ENCODE data around the gene RAD51. TPM values are rescaled to one million over a fixed set of nuclear protein-coding genes. Genes with fewer than 3 reads are reported as not detected.
A peak's percentile ranks its signal among the peaks of the same experiment; 100 is the strongest.

The RAD51 gene
- total RNA-seq, 4 donors from 2014 or later, result 0.51 to 7.7 (median 1.3) TPM; not detected in 1

- Histone ChIP-seq H3K4me3 (no peak overlapping the region), H3K4me1 (no peaks in the 10 kb centered on the region), H3K27me3 (no peaks in the 10 kb centered on the region), H3K9me3 (no peaks in the 10 kb centered on the region), H3K36me3 (no peaks in the 10 kb centered on the region), H3K27ac (peak overlapping the region; percentile 32 to 70)
- TF ChIP-seq POLR2A (IDR thresholded peaks at IDR 0.05) (no peak), CTCF (IDR thresholded peaks at IDR 0.05) (no peak)
- DNase-seq, result no peak
- intact Hi-C loops (cut with DNase I; ENCODE audit: low total_unique reads), result no loop called here
These were observed 75.3 kb downstream of the RAD51 start for GRCh38 chr15:40770147-40770721.

- H3K9me3 ChIP-seq, result no peaks in the 10 kb centered on the region
- H3K4me3 ChIP-seq, result no peak overlapping the region
- no peaks in the 10 kb centered on the region for H3K27me3 ChIP-seq
- intact Hi-C loops (cut with DNase I; ENCODE audit: low total_unique reads), result no loop called here
- no peak for DNase-seq
- TF ChIP-seq POLR2A (IDR thresholded peaks at IDR 0.05) (no peak), CTCF (IDR thresholded peaks at IDR 0.05) (no peak)
- no peaks in the 10 kb centered on the region for H3K4me1 ChIP-seq
- H3K36me3 ChIP-seq, result no peaks in the 10 kb centered on the region
- H3K27ac ChIP-seq, result no peak overlapping the region
These were observed 76.3 kb downstream of the RAD51 start for GRCh38 chr15:40771242-40771641.

- intact Hi-C loops (cut with DNase I; ENCODE audit: low total_unique reads), result no loop called here
- no peaks in the 10 kb centered on the region for H3K4me1 ChIP-seq
- no peaks in the 10 kb centered on the region for H3K36me3 ChIP-seq
- DNase-seq, result no peak
- no peak for TF ChIP-seq POLR2A (IDR thresholded peaks at IDR 0.05)
- no peak for TF ChIP-seq CTCF (IDR thresholded peaks at IDR 0.05)
- H3K27ac ChIP-seq, result no peak overlapping the region
- H3K4me3 ChIP-seq, result no peak overlapping the region
- no peaks in the 10 kb centered on the region for H3K27me3 ChIP-seq
- no peaks in the 10 kb centered on the region for H3K9me3 ChIP-seq
These were observed 77.0 kb downstream of the RAD51 start for GRCh38 chr15:40772014-40772413.

GRCh38 chr15:40773496-40773895, 78.5 kb downstream of the RAD51 start:
- Histone ChIP-seq H3K36me3 (no peaks in the 10 kb centered on the region), H3K27me3 (no peaks in the 10 kb centered on the region), H3K4me3 (no peak overlapping the region), H3K4me1 (no peaks in the 10 kb centered on the region), H3K9me3 (no peaks in the 10 kb centered on the region), H3K27ac (no peak overlapping the region)
- intact Hi-C loops (cut with DNase I; ENCODE audit: low total_unique reads), result no loop called here
- TF ChIP-seq POLR2A (IDR thresholded peaks at IDR 0.05), result no peak
- no peak for TF ChIP-seq CTCF (IDR thresholded peaks at IDR 0.05)
- no peak for DNase-seq

GRCh38 chr15:40773902-40774301, 78.9 kb downstream of the RAD51 start:
- Histone ChIP-seq H3K4me1 (no peaks in the 10 kb centered on the region), H3K4me3 (no peak overlapping the region), H3K27me3 (no peaks in the 10 kb centered on the region), H3K27ac (no peak overlapping the region), H3K36me3 (no peaks in the 10 kb centered on the region), H3K9me3 (no peaks in the 10 kb centered on the region)
- TF ChIP-seq CTCF (IDR thresholded peaks at IDR 0.05), result no peak
- TF ChIP-seq POLR2A (IDR thresholded peaks at IDR 0.05), result no peak
- intact Hi-C loops (cut with DNase I; ENCODE audit: low total_unique reads), result no loop called here
- DNase-seq, result no peak
